Panc1 (cell line): ENCODE results near the gene FNIP2. TPM values are rescaled to one million over a fixed set of nuclear protein-coding genes. Genes with fewer than 3 reads are reported as not detected.
"Not testable (repeated sequence)": the region's sequence is repeated elsewhere in the genome, so short reads cannot be mapped to it uniquely, and the experiment has no call there.

ENCODE experiments used
- ATAC-seq: fragments of 200-7000 bp; cut with Tn5 transposase; 2 replicates; pipeline ENCODE4 v1.9.1; 2020; ENCODE audit warnings: mild to moderate bottlenecking, moderate library complexity
- BruUV-seq: library from RNA; stranded (reverse); fragments of 400-500 nt; replicated peaks from 2 replicates; lab custom pipeline; 2021; lab: Mats Ljungman, UMichigan
- CTCF ChIA-PET: fragments of 300-600 bp; sonication (Branson Sonifier 250); formaldehyde crosslinking; loops from one replicate; lab custom pipeline; 2022; ENCODE audit warnings: antibody characterized with exemption; lab: Charles Lee
- POLR2A ChIA-PET: fragments of 300-600 bp; sonication (Branson Sonifier 250); formaldehyde crosslinking; loops from one replicate; lab custom pipeline; 2022; ENCODE audit warnings: antibody characterized with exemption; lab: Charles Lee
- DNase-seq: peaks from one replicate; pipeline ENCODE4 v3.0.0-alpha.2; 2010; ENCODE audit warnings: low read depth, low spot score
- H3K27ac ChIP-seq: 2 replicates; pipeline ENCODE4 v1.5.1; 2011; ENCODE audit warnings: mild to moderate bottlenecking, low read length, inconsistent platforms
- H3K27me3 ChIP-seq: fragments of 200-500 bp; sonication (Bioruptor generic); 2 replicates; pipeline ENCODE4 v1.6.0; 2014; ENCODE audit warnings: low read length, inconsistent platforms; ENCODE audit not compliant: control insufficient read depth, insufficient read depth
- H3K36me3 ChIP-seq: fragments of 200-500 bp; sonication (Bioruptor generic); 2 replicates; pipeline ENCODE4 v1.5.1; 2014; ENCODE audit warnings: inconsistent platforms, mild to moderate bottlenecking, low read length, moderate library complexity; ENCODE audit not compliant: control insufficient read depth, insufficient read depth
- H3K4me1 ChIP-seq: 2 replicates; pipeline ENCODE4 v1.5.1; 2011; ENCODE audit warnings: inconsistent platforms, mild to moderate bottlenecking, low read length, moderate library complexity; ENCODE audit not compliant: control insufficient read depth, insufficient read depth
- H3K4me3 ChIP-seq, 2 experiments: 2 replicates each; pipeline ENCODE4 v1.5.1; 2011 to 2012; ENCODE audit warnings: low read depth in 2 of 2, low read length in 2 of 2, mild to moderate bottlenecking in 2 of 2, inconsistent platforms in 1 of 2, moderate library complexity in 1 of 2
- H3K9me3 ChIP-seq: fragments of 200-500 bp; sonication (Bioruptor generic); 2 replicates; pipeline ENCODE4 v1.5.1; 2014; ENCODE audit warnings: low read depth, mild to moderate bottlenecking, inconsistent platforms, low read length, moderate library complexity; ENCODE audit not compliant: control insufficient read depth, insufficient read depth
- POLR2AphosphoS5 ChIP-seq: IDR thresholded peaks from 2 replicates; pipeline ENCODE4 v1.6.1; 2012; ENCODE audit warnings: mild to moderate bottlenecking, low read depth, low read length, moderate library complexity
- REST ChIP-seq, 2 experiments: IDR thresholded peaks; 2 replicates each; pipeline ENCODE4 v1.6.1; 2011 to 2012; ENCODE audit warnings: low read depth in 2 of 2, control low read depth in 1 of 2, low read length in 1 of 2, mild to moderate bottlenecking in 1 of 2, moderate library complexity in 1 of 2; ENCODE audit not compliant: insufficient read depth in 1 of 2
- SIN3A ChIP-seq: IDR thresholded peaks from 2 replicates; pipeline ENCODE4 v1.6.1; 2012; ENCODE audit warnings: low read depth, mild to moderate bottlenecking, low read length, moderate library complexity, borderline replicate concordance; ENCODE audit not compliant: insufficient read depth
- TCF7L2 ChIP-seq: IDR thresholded peaks from 2 replicates; pipeline ENCODE4 v1.6.1; 2011; ENCODE audit warnings: mild to moderate bottlenecking, low read depth, low read length, inconsistent platforms
- in situ Hi-C: cut with HindIII; loops from 2 replicates; pipeline ENCODE4 v1.10.0; 2016; ENCODE audit warnings: low sequenced_read_pairs, low pct_unique_long_range_greater_than_20kb
- intact Hi-C: fragments of 100-400 bp; cut with micrococcal nuclease; formaldehyde crosslinking; loops from one replicate; pipeline ENCODE4 v1.10.0; 2022; ENCODE audit not compliant: unreplicated experiment
- total RNA-seq: library from RNA; stranded (reverse); gene quantifications from one replicate; pipeline ENCODE4 v1.2.1, GENCODE V29; 2021; ENCODE audit not compliant: unreplicated experiment
- TF ChIP-seq, protein P1 (sequence below): fragments of 450-650 bp; IDR thresholded peaks from 2 replicates; pipeline ENCODE4 v1.5.1; 2017; ENCODE audit warnings: mild to moderate bottlenecking

FNIP2 gene
- total RNA-seq, 1 experiment from 2014 or later, result 17.7 TPM

DNA sequence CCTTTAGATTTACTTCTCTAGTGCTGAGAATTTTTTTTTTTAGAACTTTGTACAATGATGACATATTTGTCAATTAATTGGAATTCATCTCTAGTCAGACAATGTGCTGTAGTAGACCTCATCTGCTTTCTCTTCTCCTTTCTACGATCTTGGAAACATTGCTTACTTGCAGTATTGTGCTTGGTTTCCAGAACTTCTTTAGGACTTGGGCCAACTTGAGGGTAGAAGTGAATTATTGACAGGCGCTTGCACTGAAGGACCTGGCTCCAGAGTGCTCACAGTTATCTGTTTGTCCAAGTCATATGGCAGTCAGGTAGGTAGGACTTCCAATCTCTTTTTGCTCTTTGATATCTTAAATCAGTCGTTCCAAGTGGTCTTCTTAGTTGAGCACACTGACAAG, 39.6 kb downstream of the FNIP2 start:
- Histone ChIP-seq H3K36me3 (no peaks in the 10 kb centered on the region), H3K27me3 (no peaks in the 10 kb centered on the region), H3K4me3 (no peak overlapping the region), H3K9me3 (no peaks in the 10 kb centered on the region), H3K27ac (no peak overlapping the region; the same call in 1 of the 2 replicates), H3K4me1 (peaks cover 29% of the 10 kb centered on the region)
- CTCF ChIA-PET, result no interaction called here
- TF ChIP-seq REST (IDR thresholded peaks at IDR 0.05; ENCODE audit: insufficient read depth in 1 of 2, low read depth in 2 of 2, low read length in 1 of 2), result no peak
- TF ChIP-seq POLR2AphosphoS5, result no peak
- TF ChIP-seq SIN3A, result no peak
- TF ChIP-seq TCF7L2, result no peak
- TF ChIP-seq, protein P1, sequence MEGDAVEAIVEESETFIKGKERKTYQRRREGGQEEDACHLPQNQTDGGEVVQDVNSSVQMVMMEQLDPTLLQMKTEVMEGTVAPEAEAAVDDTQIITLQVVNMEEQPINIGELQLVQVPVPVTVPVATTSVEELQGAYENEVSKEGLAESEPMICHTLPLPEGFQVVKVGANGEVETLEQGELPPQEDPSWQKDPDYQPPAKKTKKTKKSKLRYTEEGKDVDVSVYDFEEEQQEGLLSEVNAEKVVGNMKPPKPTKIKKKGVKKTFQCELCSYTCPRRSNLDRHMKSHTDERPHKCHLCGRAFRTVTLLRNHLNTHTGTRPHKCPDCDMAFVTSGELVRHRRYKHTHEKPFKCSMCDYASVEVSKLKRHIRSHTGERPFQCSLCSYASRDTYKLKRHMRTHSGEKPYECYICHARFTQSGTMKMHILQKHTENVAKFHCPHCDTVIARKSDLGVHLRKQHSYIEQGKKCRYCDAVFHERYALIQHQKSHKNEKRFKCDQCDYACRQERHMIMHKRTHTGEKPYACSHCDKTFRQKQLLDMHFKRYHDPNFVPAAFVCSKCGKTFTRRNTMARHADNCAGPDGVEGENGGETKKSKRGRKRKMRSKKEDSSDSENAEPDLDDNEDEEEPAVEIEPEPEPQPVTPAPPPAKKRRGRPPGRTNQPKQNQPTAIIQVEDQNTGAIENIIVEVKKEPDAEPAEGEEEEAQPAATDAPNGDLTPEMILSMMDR, result no peak
- no TSS peak for BruUV-seq
- in situ Hi-C loops (no loop called here), intact Hi-C loops (no loop called here)
- no peak for ATAC-seq
- POLR2A ChIA-PET, result no interaction called here
- DNase-seq, result no peak

DNA sequence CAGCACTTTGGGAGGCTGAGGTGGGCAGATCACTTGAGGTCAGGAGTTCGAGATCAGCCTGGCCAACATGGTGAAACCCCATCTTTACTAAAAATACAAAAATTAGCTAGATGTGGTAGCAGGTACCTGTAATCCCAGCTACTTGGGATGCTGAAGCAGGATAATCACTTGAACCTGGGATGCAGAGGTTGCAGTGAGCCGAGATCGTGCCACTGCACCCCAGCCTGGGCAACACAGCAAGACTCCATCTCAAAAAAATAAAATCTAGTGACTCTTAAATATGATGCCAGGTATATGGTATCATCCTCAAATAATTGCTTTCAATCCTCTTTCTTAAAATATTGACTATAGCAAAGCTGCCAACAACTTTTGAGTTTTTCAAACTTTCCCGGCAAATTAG, 40.4 kb downstream of the FNIP2 start:
- Histone ChIP-seq H3K4me1 (peaks cover 29% of the 10 kb centered on the region), H3K27ac (peak overlapping the region; percentile 72; the same call in 1 of the 2 replicates)
- H3K9me3 ChIP-seq, ATAC-seq, intact Hi-C loops, H3K36me3 ChIP-seq, CTCF ChIA-PET, POLR2A ChIA-PET, H3K4me3 ChIP-seq, BruUV-seq, DNase-seq, in situ Hi-C loops, H3K27me3 ChIP-seq: not testable (repeated sequence)

GRCh38 chr4:158809611-158810486, 41.0 kb downstream of the FNIP2 start:
- ChIA-PET CTCF (no interaction called here), POLR2A (no interaction called here)
- Histone ChIP-seq H3K27ac (peak overlapping the region; percentile 72), H3K4me3 (no peak overlapping the region), H3K4me1 (peaks cover 33% of the 10 kb centered on the region), H3K27me3 (no peaks in the 10 kb centered on the region), H3K9me3 (no peaks in the 10 kb centered on the region), H3K36me3 (no peaks in the 10 kb centered on the region)
- intact Hi-C loops (no loop called here), in situ Hi-C loops (no loop called here)
- ATAC-seq (peak; percentile 52), DNase-seq (peak; percentile 50)
- BruUV-seq, result no TSS peak
- TF ChIP-seq, protein P1, result no peak
- TF ChIP-seq POLR2AphosphoS5 (no peak), TCF7L2 (no peak), REST (IDR thresholded peaks at IDR 0.05; ENCODE audit: insufficient read depth in 1 of 2, low read depth in 2 of 2, low read length in 1 of 2) (no peak), SIN3A (no peak)
